Testis (tissue), 3 donors: ENCODE data around the gene FAM20C. TPM values are rescaled to one million over a fixed set of nuclear protein-coding genes. Genes with fewer than 3 reads are reported as not detected.

Experiments used
- DNase-seq: peaks from one replicate; pipeline ENCODE4 v3.0.0-alpha.2; 2019
- H3K27ac ChIP-seq, 2 donors: fragments of 200-600 bp; sonication (generic); one replicate each; pipeline ENCODE4 v1.5.1; 2019
- H3K27me3 ChIP-seq: fragments of 200-600 bp; sonication (generic); one replicate; pipeline ENCODE4 v1.5.1; 2019
- H3K36me3 ChIP-seq: fragments of 200-600 bp; sonication (generic); one replicate; pipeline ENCODE4 v1.5.1; 2017; ENCODE audit warnings: low read depth; ENCODE audit errors: missing control alignments
- H3K4me1 ChIP-seq: fragments of 200-600 bp; sonication (generic); one replicate; pipeline ENCODE4 v1.5.1; 2019
- H3K4me3 ChIP-seq, 2 donors: fragments of 200-600 bp; sonication (generic); one replicate each; pipeline ENCODE4 v1.5.1; 2017 to 2019
- H3K9me3 ChIP-seq: fragments of 200-600 bp; sonication (generic); one replicate; pipeline ENCODE4 v1.5.1; 2017
- CTCF ChIP-seq, 3 experiments: fragments of 450-650 bp in 2 of 3; fragments of 200-600 bp in 1 of 3; sonication (generic) in 1 of 3; IDR thresholded peaks; one replicate each; pipeline ENCODE4 v1.5.1; 2016 to 2019; ENCODE audit warnings: antibody characterized with exemption in 3 of 3, mild to moderate bottlenecking in 2 of 3, moderate library complexity in 1 of 3
- POLR2A ChIP-seq: fragments of 450-650 bp; IDR thresholded peaks from one replicate; pipeline ENCODE4 v1.6.1; 2017; ENCODE audit warnings: antibody characterized with exemption, mild to moderate bottlenecking, moderate library complexity
- WGBS, 2 donors: methylation state at CpG; one replicate each; pipeline ENCODE4 v1.1.5; 2018; 5-methylcytosine and 5-hydroxymethylcytosine counted together
- intact Hi-C: fragments of 100-400 bp; cut with DNase I; formaldehyde crosslinking; loops from one replicate; pipeline ENCODE4 v1.15.1; 2023; ENCODE audit warnings: low total_unique reads
- polyA plus RNA-seq: library from polyadenylated mRNA; stranded (reverse); fragments of 350-450 nt; fragmentation: Illumina TruSeq; extraction: RNeasy Lipid Tissue Mini Kit (QIAGEN cat#74804); gene quantifications from one replicate; pipeline ENCODE4 v1.2.3, GENCODE V29; 2014; ENCODE audit warnings: low read depth, low replicate concordance; ENCODE audit not compliant: insufficient read depth
- total RNA-seq, 2 donors: library from RNA; depleted of rRNA; stranded (reverse); fragments of >200 nt; gene quantifications; one replicate each; pipeline ENCODE4 v1.2.3, GENCODE V29; 2016

Gene FAM20C
- total and polyA plus RNA-seq, 3 donors from 2014 or later = 14.0 to 36.7 (median 34.0) TPM

GRCh38 chr7:254337-255037, 62.1 kb downstream of the FAM20C start:
- no peaks in the 10 kb centered on the region for H3K4me1 ChIP-seq
- no peak for DNase-seq
- WGBS, 2 donors = 93 to 98% methylated on average over 29 to 31 of the region's 31 CpGs
- no peaks in the 10 kb centered on the region for H3K27me3 ChIP-seq
- intact Hi-C loops = no loop called here
- no peaks in the 10 kb centered on the region for H3K36me3 ChIP-seq
- no peak for TF ChIP-seq POLR2A
- no peak for TF ChIP-seq CTCF (IDR thresholded peaks at IDR 0.05)
- H3K9me3 ChIP-seq = no peaks in the 10 kb centered on the region
- H3K4me3 ChIP-seq = no peak overlapping the region
- no peak overlapping the region for H3K27ac ChIP-seq

- TF ChIP-seq CTCF (IDR thresholded peaks at IDR 0.05) = no peak
- no peak for TF ChIP-seq POLR2A
- WGBS, 2 donors = 94 to 98% methylated on average over 15 to 19 of the region's 19 CpGs
- no peak for DNase-seq
Measured at GRCh38 chr7:255038-255435, 62.7 kb downstream of the FAM20C start.

GRCh38 chr7:255721-256361, 63.5 kb downstream of the FAM20C start:
- WGBS, 2 donors = 92 to 95% methylated on average over 26 to 44 of the region's 44 CpGs
- TF ChIP-seq POLR2A = no peak
- TF ChIP-seq CTCF (IDR thresholded peaks at IDR 0.05) = no peak
- H3K27ac ChIP-seq = no peak overlapping the region
- no peak overlapping the region for H3K4me3 ChIP-seq
- intact Hi-C loops = no loop called here
- no peaks in the 10 kb centered on the region for H3K4me1 ChIP-seq
- no peaks in the 10 kb centered on the region for H3K27me3 ChIP-seq
- H3K9me3 ChIP-seq = no peaks in the 10 kb centered on the region
- no peaks in the 10 kb centered on the region for H3K36me3 ChIP-seq
- no peak for DNase-seq

More at GRCh38 chr7:255038-255435, 62.7 kb downstream of the FAM20C start:
- no peaks in the 10 kb centered on the region for H3K36me3 ChIP-seq
- no peaks in the 10 kb centered on the region for H3K9me3 ChIP-seq
- H3K27ac ChIP-seq = no peak overlapping the region
- intact Hi-C loops = no loop called here
- H3K4me1 ChIP-seq = no peaks in the 10 kb centered on the region
- no peak overlapping the region for H3K4me3 ChIP-seq
- H3K27me3 ChIP-seq = no peaks in the 10 kb centered on the region

GRCh38 chr7:256461-256940, 64.1 kb downstream of the FAM20C start:
- Histone ChIP-seq H3K9me3 (no peaks in the 10 kb centered on the region), H3K4me1 (no peaks in the 10 kb centered on the region), H3K27ac (no peak overlapping the region), H3K27me3 (no peaks in the 10 kb centered on the region), H3K4me3 (no peak overlapping the region), H3K36me3 (no peaks in the 10 kb centered on the region)
- WGBS, 2 donors = 89 to 96% methylated on average over 28 to 36 of the region's 38 CpGs
- no peak for DNase-seq
- intact Hi-C loops = no loop called here
- no peak for TF ChIP-seq POLR2A
- TF ChIP-seq CTCF (IDR thresholded peaks at IDR 0.05) = no peak
